Peyer's patch (tissue), 4 donors: ENCODE results near the gene ABCG8. TPM values are rescaled to one million over a fixed set of nuclear protein-coding genes. Genes with fewer than 3 reads are reported as not detected.

ENCODE experiments used
- DNase-seq, 3 donors: peaks; one replicate each; pipeline ENCODE4 v3.0.0-alpha.2; 2017 to 2019
- H3K27ac ChIP-seq, 4 donors: fragments of 200-600 bp; sonication (generic); one replicate each; pipeline ENCODE4 v1.5.1; 2016 to 2019
- H3K27me3 ChIP-seq, 2 donors: fragments of 200-600 bp; sonication (generic); one replicate each; pipeline ENCODE4 v1.5.1; 2019
- H3K36me3 ChIP-seq, 3 donors: fragments of 200-600 bp; sonication (generic); one replicate each; pipeline ENCODE4 v1.5.1; 2016 to 2019
- H3K4me1 ChIP-seq, 4 donors: fragments of 200-600 bp; sonication (generic); one replicate each; pipeline ENCODE4 v1.5.1; 2016 to 2019
- H3K4me3 ChIP-seq, 4 donors: fragments of 200-600 bp; sonication (generic); 1 replicate in 3 of 4; 2 replicates in 1 of 4; pipeline ENCODE4 v1.5.1; 2016 to 2019; ENCODE audit warnings: mild to moderate bottlenecking in 1 of 4
- H3K9me3 ChIP-seq, 4 donors: fragments of 200-600 bp; sonication (generic); one replicate each; pipeline ENCODE4 v1.5.1; 2016 to 2019; ENCODE audit warnings: mild to moderate bottlenecking in 1 of 4
- POLR2A ChIP-seq, 2 donors: fragments of 450-650 bp; IDR thresholded peaks; one replicate each; pipeline ENCODE4 v1.5.1; 2017; ENCODE audit warnings: antibody characterized with exemption in 2 of 2, mild to moderate bottlenecking in 2 of 2, moderate library complexity in 2 of 2
- total RNA-seq, 4 donors: library from RNA; depleted of rRNA; stranded (reverse); fragments of >200 nt; gene quantifications; one replicate each; pipeline ENCODE4 v1.1.0, GENCODE V29; 2016
- TF ChIP-seq, protein P1 (sequence below), 6 experiments: fragments of 450-650 bp in 4 of 6; fragments of 200-600 bp in 2 of 6; sonication (generic) in 1 of 6; IDR thresholded peaks; one replicate each; pipeline ENCODE4 v1.5.1; 2017 to 2019; ENCODE audit warnings: antibody characterized with exemption in 6 of 6, mild to moderate bottlenecking in 3 of 6, moderate library complexity in 1 of 6

Gene ABCG8
- total RNA-seq, 4 donors from 2014 or later, result 3.3 to 31.5 (median 16.4) TPM

DNA sequence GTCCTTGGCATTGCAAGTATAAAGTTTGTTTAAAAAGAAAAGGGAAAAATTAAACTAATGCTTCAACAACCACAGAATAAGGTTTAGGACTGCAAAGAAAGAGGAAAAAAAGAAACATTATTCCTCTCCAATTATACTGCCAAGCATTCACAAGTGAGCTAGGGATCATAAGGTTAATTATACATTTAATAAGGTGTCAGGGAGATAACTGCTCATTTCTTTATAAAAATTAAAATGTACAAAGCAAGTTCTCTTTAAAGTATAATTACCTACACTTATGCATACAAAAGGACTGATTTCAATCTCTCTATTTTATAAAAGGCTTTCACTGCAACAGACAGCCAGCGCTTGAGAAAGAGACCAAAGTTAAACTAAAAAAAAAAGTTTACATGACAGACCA, 58.1 kb downstream of the ABCG8 start:
- Histone ChIP-seq H3K36me3 (peaks cover 0 to 59% (median 0%) of the 10 kb centered on the region in 3 donors), H3K27me3 (no peaks in the 10 kb centered on the region), H3K4me1 (no peaks in the 10 kb centered on the region), H3K27ac (no peak overlapping the region), H3K4me3 (no peak overlapping the region), H3K9me3 (no peaks in the 10 kb centered on the region)
- DNase-seq, result no peak
- TF ChIP-seq, protein P1, sequence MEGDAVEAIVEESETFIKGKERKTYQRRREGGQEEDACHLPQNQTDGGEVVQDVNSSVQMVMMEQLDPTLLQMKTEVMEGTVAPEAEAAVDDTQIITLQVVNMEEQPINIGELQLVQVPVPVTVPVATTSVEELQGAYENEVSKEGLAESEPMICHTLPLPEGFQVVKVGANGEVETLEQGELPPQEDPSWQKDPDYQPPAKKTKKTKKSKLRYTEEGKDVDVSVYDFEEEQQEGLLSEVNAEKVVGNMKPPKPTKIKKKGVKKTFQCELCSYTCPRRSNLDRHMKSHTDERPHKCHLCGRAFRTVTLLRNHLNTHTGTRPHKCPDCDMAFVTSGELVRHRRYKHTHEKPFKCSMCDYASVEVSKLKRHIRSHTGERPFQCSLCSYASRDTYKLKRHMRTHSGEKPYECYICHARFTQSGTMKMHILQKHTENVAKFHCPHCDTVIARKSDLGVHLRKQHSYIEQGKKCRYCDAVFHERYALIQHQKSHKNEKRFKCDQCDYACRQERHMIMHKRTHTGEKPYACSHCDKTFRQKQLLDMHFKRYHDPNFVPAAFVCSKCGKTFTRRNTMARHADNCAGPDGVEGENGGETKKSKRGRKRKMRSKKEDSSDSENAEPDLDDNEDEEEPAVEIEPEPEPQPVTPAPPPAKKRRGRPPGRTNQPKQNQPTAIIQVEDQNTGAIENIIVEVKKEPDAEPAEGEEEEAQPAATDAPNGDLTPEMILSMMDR (IDR thresholded peaks at IDR 0.05), result no peak
- no peak for TF ChIP-seq POLR2A (IDR thresholded peaks at IDR 0.05)

DNA sequence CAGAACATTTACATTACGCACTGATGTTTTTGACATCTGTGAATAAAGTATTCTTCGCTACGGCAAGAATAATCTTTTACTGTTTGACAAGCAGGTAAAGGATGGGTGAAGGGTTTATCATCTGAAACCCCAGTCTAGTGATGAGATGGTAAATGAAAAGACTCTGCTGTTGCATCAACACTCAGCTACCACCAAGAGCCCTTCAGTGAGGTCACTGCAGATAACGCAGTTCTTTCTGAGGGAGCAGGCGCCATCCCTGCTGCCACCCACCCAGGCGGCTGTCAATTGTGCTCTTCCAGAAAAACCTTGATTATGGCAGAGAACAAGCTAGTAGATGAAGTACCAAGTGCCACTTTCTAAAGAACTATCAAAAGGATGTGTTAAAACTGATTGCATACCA, 58.7 kb downstream of the ABCG8 start:
- Histone ChIP-seq H3K27ac (no peak overlapping the region), H3K27me3 (no peaks in the 10 kb centered on the region), H3K4me3 (no peak overlapping the region), H3K4me1 (no peaks in the 10 kb centered on the region), H3K9me3 (no peaks in the 10 kb centered on the region), H3K36me3 (peaks cover 0 to 53% (median 0%) of the 10 kb centered on the region in 3 donors)
- no peak for TF ChIP-seq POLR2A (IDR thresholded peaks at IDR 0.05)
- TF ChIP-seq, protein P1 (IDR thresholded peaks at IDR 0.05), result no peak
- DNase-seq, result no peak

DNA sequence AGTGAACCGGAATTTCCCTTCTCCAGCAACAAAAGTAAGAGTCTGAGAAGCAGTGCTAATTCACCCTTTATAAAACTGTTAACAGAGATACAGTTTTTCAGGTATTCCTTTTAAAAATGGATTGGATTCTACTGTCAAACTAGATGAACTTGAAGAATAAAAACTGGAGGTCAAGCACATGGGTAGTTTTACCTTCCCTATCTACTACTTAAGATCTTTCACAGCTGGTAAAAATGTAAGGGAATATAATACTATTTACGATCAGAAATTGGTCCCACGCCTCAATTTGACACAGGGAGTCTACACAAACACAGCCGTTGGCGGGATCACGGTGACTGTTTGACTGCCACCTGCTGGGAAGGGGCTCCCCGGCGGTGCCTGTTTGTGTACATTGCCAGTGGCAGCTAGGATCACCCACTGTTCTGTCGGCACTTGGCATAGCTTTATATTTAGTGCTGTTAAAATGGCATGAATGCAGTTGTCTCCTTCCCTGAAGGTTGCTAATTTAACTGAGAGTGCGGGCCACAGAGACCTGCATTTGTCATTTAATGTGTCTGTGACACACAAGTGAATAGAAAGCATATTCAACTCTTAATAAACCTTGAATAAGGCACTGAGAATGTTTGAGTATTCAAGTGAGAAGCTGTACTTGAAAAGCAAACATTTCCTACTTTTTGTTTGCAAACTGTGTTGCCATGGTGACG, 59.5 kb downstream of the ABCG8 start:
- Histone ChIP-seq H3K27me3 (no peaks in the 10 kb centered on the region), H3K4me1 (no peaks in the 10 kb centered on the region), H3K36me3 (peaks cover 0 to 49% (median 0%) of the 10 kb centered on the region in 3 donors), H3K4me3 (no peak overlapping the region), H3K27ac (no peak overlapping the region), H3K9me3 (no peaks in the 10 kb centered on the region)
- peak in 2 of 3 donors; percentile 75 to 79 for DNase-seq
- TF ChIP-seq, protein P1 (IDR thresholded peaks at IDR 0.05), result peak in 4 of 6 experiments; percentile 26 to 68 (median 60)
- TF ChIP-seq POLR2A (IDR thresholded peaks at IDR 0.05), result no peak

DNA sequence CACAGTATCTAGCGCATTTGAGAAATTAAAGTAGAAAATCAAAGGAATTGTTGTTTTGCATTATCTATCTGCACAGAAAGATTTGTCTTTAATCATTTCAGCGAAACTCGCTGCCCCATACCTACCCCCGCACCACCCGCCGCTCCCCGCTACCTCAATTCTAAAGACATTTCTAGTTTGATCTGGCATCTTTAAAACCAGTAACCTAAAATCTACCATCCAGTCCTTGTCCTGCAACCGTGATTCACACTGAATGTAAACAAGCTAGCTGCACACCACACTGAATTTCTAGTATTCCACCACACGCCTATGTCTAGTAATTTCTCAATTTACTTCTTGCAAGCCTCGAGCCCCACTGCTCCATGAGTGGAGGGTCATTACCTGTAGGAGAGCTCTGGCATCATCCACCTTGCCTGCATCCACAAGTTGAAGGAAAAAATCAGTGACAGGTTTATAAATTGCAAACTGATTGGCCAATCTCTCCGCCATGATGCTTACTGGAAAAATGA, 60.1 kb downstream of the ABCG8 start:
- Histone ChIP-seq H3K36me3 (peaks cover 0 to 45% (median 0%) of the 10 kb centered on the region in 3 donors), H3K9me3 (no peaks in the 10 kb centered on the region), H3K4me3 (no peak overlapping the region), H3K27me3 (no peaks in the 10 kb centered on the region), H3K4me1 (no peaks in the 10 kb centered on the region), H3K27ac (no peak overlapping the region)
- TF ChIP-seq, protein P1 (IDR thresholded peaks at IDR 0.05), result no peak
- no peak for TF ChIP-seq POLR2A (IDR thresholded peaks at IDR 0.05)
- DNase-seq, result no peak

DNA sequence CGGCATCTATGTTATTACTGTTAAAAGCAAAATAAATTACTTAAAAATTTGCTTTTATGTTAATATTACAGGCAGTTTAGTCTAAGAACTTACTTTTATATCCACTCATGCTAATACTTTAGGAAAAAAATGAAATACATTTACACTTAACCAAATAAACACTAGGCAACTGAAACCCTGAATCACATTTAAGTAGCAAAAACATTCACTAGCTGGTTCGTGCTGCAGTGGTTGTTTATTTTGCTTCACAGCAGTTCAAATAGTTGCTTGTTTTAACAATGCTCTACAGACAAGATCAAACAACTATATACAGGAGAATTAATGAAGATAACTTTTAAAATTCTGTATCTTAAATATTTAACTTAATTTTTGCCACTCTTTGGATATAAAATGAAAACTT, 60.8 kb downstream of the ABCG8 start:
- no peak for DNase-seq
- H3K4me1 ChIP-seq, result no peaks in the 10 kb centered on the region
- no peaks in the 10 kb centered on the region for H3K9me3 ChIP-seq
- H3K27ac ChIP-seq, result no peak overlapping the region
- H3K27me3 ChIP-seq, result no peaks in the 10 kb centered on the region
- no peak for TF ChIP-seq POLR2A (IDR thresholded peaks at IDR 0.05)
- TF ChIP-seq, protein P1 (IDR thresholded peaks at IDR 0.05), result no peak
- H3K4me3 ChIP-seq, result no peak overlapping the region
- H3K36me3 ChIP-seq, result peaks cover 0 to 43% (median 0%) of the 10 kb centered on the region in 3 donors
